Lung (tissue), 12 donors: Measurements from ENCODE around the gene AKAP6. TPM values are rescaled to one million over a fixed set of nuclear protein-coding genes. Genes with fewer than 3 reads are reported as not detected.

Source experiments
- ATAC-seq: fragments of 200-7000 bp; cut with Tn5 transposase; one replicate; pipeline ENCODE4 v1.9.1; 2020; ENCODE audit warnings: moderate number of reproducible peaks; ENCODE audit not compliant: insufficient read depth, low FRiP score
- DNase-seq, 3 donors: peaks; one replicate each; pipeline ENCODE4 v3.0.0-alpha.2; 2013 to 2017
- H3K27ac ChIP-seq, 2 donors: one replicate each; pipeline ENCODE4 v1.5.1; 2013; ENCODE audit warnings: mild to moderate bottlenecking in 2 of 2, moderate library complexity in 2 of 2, control low read depth in 1 of 2, inconsistent platforms in 1 of 2, low read depth in 1 of 2, low read length in 1 of 2
- H3K27me3 ChIP-seq, 3 donors: one replicate each; pipeline ENCODE4 v1.5.1; 2013; ENCODE audit warnings: low read length in 2 of 3; ENCODE audit not compliant: control insufficient read depth in 3 of 3, insufficient read depth in 3 of 3
- H3K36me3 ChIP-seq, 4 donors: one replicate each; pipeline ENCODE4 v1.5.1; 2013; ENCODE audit warnings: low read length in 4 of 4, mild to moderate bottlenecking in 1 of 4, moderate library complexity in 1 of 4; ENCODE audit not compliant: control insufficient read depth in 4 of 4, insufficient read depth in 4 of 4
- H3K4me1 ChIP-seq, 5 donors: one replicate each; pipeline ENCODE4 v1.5.1; 2013; ENCODE audit warnings: low read length in 5 of 5, mild to moderate bottlenecking in 2 of 5, moderate library complexity in 1 of 5; ENCODE audit not compliant: control insufficient read depth in 5 of 5, insufficient read depth in 5 of 5
- H3K4me3 ChIP-seq: one replicate; pipeline ENCODE4 v1.5.1; 2013; ENCODE audit warnings: mild to moderate bottlenecking, control low read depth, moderate library complexity
- H3K9ac ChIP-seq, 2 donors: one replicate each; pipeline ENCODE4 v1.5.1; 2013; ENCODE audit warnings: low read length in 2 of 2, control low read depth in 1 of 2; ENCODE audit not compliant: insufficient read depth in 1 of 2
- H3K9me3 ChIP-seq, 4 donors: one replicate each; pipeline ENCODE4 v1.5.1; 2013; ENCODE audit warnings: low read length in 3 of 4, mild to moderate bottlenecking in 1 of 4, moderate library complexity in 1 of 4; ENCODE audit not compliant: control insufficient read depth in 4 of 4, insufficient read depth in 3 of 4
- WGBS, 2 donors: extraction: QIAGEN DNeasy Blood & Tissue Kit; methylation state at CpG; one replicate each; pipeline ENCODE4 v1.1.7; 2013; 5-methylcytosine and 5-hydroxymethylcytosine counted together
- polyA plus RNA-seq, 2 donors: library from polyadenylated mRNA; stranded (reverse); fragments of 200-250 nt; gene quantifications; one replicate each; pipeline ENCODE4 v1.2.1, GENCODE V29; 2013
- total RNA-seq, 2 donors: library from RNA; depleted of rRNA in 1 of 2; stranded (reverse); fragments of >200 nt in 1 of 2; gene quantifications; one replicate each; pipeline ENCODE4 v1.2.1, GENCODE V29; 2014 to 2021
- TF ChIP-seq, protein P1 (sequence below): IDR thresholded peaks from 2 replicates; pipeline ENCODE4 v1.5.1; 2012; ENCODE audit warnings: mild to moderate bottlenecking; ENCODE audit errors: control extremely low read depth, extremely low read depth
- donor health status: control.
- donor health status: control.
- donor health status: Bipolar disorder and iron deficiency.
- donor health status: healthy.
- donor health status: DM: yes; HTN: yes; CAD: no.

Gene AKAP6
- total and polyA plus RNA-seq, 4 donors, result 1.5 to 27.1 (median 7.7) TPM

DNA sequence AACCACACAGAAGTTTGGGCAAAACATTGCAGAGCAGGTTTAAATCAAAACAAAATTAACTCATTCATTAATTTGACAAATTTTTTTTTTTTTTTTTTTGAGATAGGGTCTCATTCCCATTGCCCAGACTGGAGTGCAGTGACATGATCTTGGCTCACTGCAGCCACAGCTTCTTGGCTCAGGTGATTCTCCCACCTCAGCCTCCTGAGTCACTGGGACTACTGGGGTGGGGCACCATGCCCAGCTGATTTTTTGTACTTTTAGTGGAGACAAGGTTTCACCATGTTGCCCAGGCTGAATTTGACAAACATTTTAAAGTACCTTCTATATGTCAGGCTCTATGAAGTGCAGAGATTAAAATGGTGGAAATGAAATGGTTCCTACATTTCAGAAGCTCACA is 352.5 kb downstream of the AKAP6 start:
- Histone ChIP-seq H3K27me3 (peaks cover 0 to 2% (median 0%) of the 10 kb centered on the region in 3 donors), H3K4me3 (no peak overlapping the region), H3K4me1 (peaks cover 0 to 1% (median 0%) of the 10 kb centered on the region in 5 donors), H3K27ac (peak overlapping the region in 1 of 2 donors; percentile 33), H3K36me3 (no peaks in the 10 kb centered on the region), H3K9me3 (peaks cover 0 to 2% (median 0%) of the 10 kb centered on the region in 4 donors), H3K9ac (no peak overlapping the region)
- DNase-seq (no peak), ATAC-seq (no peak)
- TF ChIP-seq, protein P1, sequence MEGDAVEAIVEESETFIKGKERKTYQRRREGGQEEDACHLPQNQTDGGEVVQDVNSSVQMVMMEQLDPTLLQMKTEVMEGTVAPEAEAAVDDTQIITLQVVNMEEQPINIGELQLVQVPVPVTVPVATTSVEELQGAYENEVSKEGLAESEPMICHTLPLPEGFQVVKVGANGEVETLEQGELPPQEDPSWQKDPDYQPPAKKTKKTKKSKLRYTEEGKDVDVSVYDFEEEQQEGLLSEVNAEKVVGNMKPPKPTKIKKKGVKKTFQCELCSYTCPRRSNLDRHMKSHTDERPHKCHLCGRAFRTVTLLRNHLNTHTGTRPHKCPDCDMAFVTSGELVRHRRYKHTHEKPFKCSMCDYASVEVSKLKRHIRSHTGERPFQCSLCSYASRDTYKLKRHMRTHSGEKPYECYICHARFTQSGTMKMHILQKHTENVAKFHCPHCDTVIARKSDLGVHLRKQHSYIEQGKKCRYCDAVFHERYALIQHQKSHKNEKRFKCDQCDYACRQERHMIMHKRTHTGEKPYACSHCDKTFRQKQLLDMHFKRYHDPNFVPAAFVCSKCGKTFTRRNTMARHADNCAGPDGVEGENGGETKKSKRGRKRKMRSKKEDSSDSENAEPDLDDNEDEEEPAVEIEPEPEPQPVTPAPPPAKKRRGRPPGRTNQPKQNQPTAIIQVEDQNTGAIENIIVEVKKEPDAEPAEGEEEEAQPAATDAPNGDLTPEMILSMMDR, result no peak

DNA sequence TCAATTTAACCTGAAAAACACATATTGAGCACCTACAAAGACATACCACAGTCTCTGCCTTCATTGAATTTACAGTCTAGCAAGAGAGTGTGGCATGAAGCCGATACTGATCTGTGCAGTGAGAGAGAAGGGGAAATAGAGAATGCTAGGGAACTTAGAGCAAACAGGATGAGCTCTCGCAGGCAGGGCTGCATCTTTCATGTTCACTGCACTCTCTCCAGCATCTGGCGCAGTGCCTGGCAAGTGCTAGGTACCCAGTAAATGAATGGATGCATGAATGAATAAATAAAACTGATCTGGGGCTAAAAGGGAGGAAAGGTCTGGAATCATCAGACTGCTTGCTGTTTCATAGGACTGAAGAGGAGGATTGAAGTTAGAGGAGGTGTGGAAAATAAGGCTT is 353.1 kb downstream of the AKAP6 start:
- WGBS, 2 donors, result 50 to 67% methylated on average over 3 of the region's 3 CpGs
- no peak for DNase-seq
- no peak for ATAC-seq
- Histone ChIP-seq H3K9me3 (peaks cover 0 to 2% (median 0%) of the 10 kb centered on the region in 4 donors), H3K27ac (no peak overlapping the region), H3K4me3 (no peak overlapping the region), H3K4me1 (peaks cover 0 to 3% (median 0%) of the 10 kb centered on the region in 5 donors), H3K36me3 (no peaks in the 10 kb centered on the region), H3K27me3 (peaks cover 0 to 2% (median 0%) of the 10 kb centered on the region in 3 donors), H3K9ac (no peak overlapping the region)
- TF ChIP-seq, protein P1, result no peak

DNA sequence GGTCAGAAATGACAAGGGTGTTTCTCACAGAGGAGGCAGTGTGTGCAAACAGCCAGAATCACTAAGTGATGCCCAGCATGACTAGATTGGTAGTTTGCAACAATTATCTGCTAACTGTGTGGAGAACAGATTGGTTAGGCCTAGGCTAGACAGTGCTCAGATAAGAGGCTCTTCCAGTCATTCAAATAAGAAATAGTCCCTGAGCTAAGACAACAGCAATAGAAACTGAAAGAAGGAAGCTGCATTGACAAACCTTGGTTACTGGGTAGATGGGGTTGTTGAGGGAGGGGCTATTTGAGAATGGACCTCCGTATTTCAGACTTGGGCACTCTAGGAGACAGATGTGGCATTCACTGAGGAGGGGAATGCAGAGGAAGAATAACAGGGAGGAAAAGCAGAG is 354.6 kb downstream of the AKAP6 start:
- H3K4me3 ChIP-seq, result no peak overlapping the region
- no peaks in the 10 kb centered on the region for H3K36me3 ChIP-seq
- no peak for DNase-seq
- H3K4me1 ChIP-seq, result peaks cover 0 to 6% (median 0%) of the 10 kb centered on the region in 5 donors
- TF ChIP-seq, protein P1, result no peak
- ATAC-seq, result no peak
- H3K9me3 ChIP-seq, result peaks cover 0 to 2% (median 0%) of the 10 kb centered on the region in 4 donors
- H3K9ac ChIP-seq, result no peak overlapping the region
- WGBS, 2 donors, result 71 to 78% methylated on average over 1 of the region's 1 CpG
- H3K27me3 ChIP-seq, result peaks cover 0 to 2% (median 0%) of the 10 kb centered on the region in 3 donors
- H3K27ac ChIP-seq, result no peak overlapping the region

DNA sequence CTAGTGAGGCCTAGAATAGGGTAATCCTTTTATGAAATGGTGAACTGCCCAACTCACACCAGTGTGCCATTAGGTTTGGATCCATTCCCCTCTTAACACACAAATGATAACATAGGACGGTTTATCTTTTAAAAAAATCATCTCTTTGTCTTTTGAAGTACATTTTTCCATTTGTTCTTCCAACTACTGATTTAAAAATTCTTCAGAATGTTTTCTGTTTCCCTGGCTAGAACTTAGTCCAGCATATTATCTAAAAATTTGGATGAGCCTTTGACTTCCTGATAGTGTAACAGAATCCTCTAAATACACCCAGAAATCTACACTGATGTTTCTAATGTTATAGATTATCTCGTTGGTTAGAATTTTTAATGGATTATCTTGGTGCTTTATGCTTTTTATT is 359.8 kb downstream of the AKAP6 start:
- Histone ChIP-seq H3K27ac (no peak overlapping the region), H3K4me1 (peaks cover 0 to 6% (median 0%) of the 10 kb centered on the region in 5 donors), H3K9ac (no peak overlapping the region), H3K27me3 (no peaks in the 10 kb centered on the region), H3K9me3 (no peaks in the 10 kb centered on the region), H3K4me3 (no peak overlapping the region), H3K36me3 (no peaks in the 10 kb centered on the region)
- TF ChIP-seq, protein P1, result no peak
- 71 to 87% methylated on average over 2 of the region's 2 CpGs for WGBS, 2 donors
- no peak for DNase-seq
- no peak for ATAC-seq
